ENCODE data around the gene FCN1.
A peak's percentile ranks its signal among the peaks of the same experiment; 100 is the strongest.
"Not testable (repeated sequence)": the region's sequence is repeated elsewhere in the genome, so short reads cannot be mapped to it uniquely, and the experiment has no call there.

FCN1 gene

GRCh38 chr9:134861595-134862334 lies 55.9 kb downstream of the FCN1 start:
- TF ChIP-seq CTCF (IDR thresholded peaks at IDR 0.05; ENCODE audit: low read depth, low read length, missing control alignments) = no peak
- no peak overlapping the region for H3K4me3 ChIP-seq (ENCODE audit: low read depth, low read length)
- DNase-seq (ENCODE audit: low read depth) = no peak

- TF ChIP-seq CTCF (IDR thresholded peaks at IDR 0.05; ENCODE audit: low read depth, low read length, missing control alignments) = no peak
- H3K4me3 ChIP-seq (ENCODE audit: low read depth, low read length) = no peak overlapping the region
- no peak for DNase-seq (ENCODE audit: low read depth)
Measured at GRCh38 chr9:134860510-134860909, 57.2 kb downstream of the FCN1 start.

GRCh38 chr9:134858051-134858841 lies 59.5 kb downstream of the FCN1 start:
- peak; percentile 65 for TF ChIP-seq CTCF (IDR thresholded peaks at IDR 0.05; ENCODE audit: low read depth, low read length, missing control alignments)
- peak overlapping the region; percentile 7; the same call in 1 of the 2 replicates for H3K4me3 ChIP-seq (ENCODE audit: low read depth, low read length)
- DNase-seq (ENCODE audit: low read depth) = peak; percentile 70

- not testable (repeated sequence) for DNase-seq (ENCODE audit: low read depth); H3K4me3 ChIP-seq (ENCODE audit: low read depth, low read length)
Measured at GRCh38 chr9:134857451-134857850, 60.3 kb downstream of the FCN1 start.

- no peak for TF ChIP-seq CTCF (IDR thresholded peaks at IDR 0.05; ENCODE audit: low read depth, low read length, missing control alignments)
- no peak for DNase-seq (ENCODE audit: low read depth)
- H3K4me3 ChIP-seq (ENCODE audit: low read depth, low read length) = no peak overlapping the region
Measured at GRCh38 chr9:134855900-134856377, 61.8 kb downstream of the FCN1 start.

Measured in GM12864 (cell line).